A549 (cell line): ENCODE measurements around the gene TMEM129.

Source experiments
- HOXA7 ChIP-seq: fragments of 250-450 bp; sonication (Bioruptor Pico); IDR thresholded peaks from 2 replicates; pipeline ENCODE4 v1.5.0; 2020; ENCODE audit warnings: mild to moderate bottlenecking, moderate library complexity
- TF ChIP-seq, protein P1 (sequence below): fragments of 200-600 bp; sonication (generic); IDR thresholded peaks from 2 replicates; pipeline ENCODE4 v1.6.1; 2016; ENCODE audit warnings: antibody characterized with exemption, mild to moderate bottlenecking, moderate library complexity

DNA sequence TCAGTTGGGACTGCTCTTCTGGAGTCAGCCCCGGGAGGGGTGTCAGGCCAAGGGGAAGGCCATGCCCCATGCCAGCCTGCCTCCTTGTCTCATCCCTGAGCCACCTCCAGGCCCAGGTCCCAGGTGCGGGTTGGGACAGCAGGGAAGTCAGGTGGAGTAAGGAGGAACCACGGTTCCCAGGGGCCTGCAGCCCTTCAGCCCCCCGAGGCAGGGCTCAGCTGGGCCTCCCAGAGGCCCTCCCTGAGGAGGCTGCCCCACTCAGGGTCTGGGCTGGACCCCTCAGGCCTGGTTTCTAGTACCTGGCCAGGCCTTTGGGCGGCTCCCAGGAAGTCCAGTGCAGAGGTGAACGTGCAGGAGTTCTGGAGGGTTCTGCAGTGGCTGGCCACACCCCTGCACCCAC is 48.6 kb upstream of the TMEM129 start:
- TF ChIP-seq, protein P1, sequence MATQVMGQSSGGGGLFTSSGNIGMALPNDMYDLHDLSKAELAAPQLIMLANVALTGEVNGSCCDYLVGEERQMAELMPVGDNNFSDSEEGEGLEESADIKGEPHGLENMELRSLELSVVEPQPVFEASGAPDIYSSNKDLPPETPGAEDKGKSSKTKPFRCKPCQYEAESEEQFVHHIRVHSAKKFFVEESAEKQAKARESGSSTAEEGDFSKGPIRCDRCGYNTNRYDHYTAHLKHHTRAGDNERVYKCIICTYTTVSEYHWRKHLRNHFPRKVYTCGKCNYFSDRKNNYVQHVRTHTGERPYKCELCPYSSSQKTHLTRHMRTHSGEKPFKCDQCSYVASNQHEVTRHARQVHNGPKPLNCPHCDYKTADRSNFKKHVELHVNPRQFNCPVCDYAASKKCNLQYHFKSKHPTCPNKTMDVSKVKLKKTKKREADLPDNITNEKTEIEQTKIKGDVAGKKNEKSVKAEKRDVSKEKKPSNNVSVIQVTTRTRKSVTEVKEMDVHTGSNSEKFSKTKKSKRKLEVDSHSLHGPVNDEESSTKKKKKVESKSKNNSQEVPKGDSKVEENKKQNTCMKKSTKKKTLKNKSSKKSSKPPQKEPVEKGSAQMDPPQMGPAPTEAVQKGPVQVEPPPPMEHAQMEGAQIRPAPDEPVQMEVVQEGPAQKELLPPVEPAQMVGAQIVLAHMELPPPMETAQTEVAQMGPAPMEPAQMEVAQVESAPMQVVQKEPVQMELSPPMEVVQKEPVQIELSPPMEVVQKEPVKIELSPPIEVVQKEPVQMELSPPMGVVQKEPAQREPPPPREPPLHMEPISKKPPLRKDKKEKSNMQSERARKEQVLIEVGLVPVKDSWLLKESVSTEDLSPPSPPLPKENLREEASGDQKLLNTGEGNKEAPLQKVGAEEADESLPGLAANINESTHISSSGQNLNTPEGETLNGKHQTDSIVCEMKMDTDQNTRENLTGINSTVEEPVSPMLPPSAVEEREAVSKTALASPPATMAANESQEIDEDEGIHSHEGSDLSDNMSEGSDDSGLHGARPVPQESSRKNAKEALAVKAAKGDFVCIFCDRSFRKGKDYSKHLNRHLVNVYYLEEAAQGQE, result no peak
- no peak for TF ChIP-seq HOXA7 (CRISPR knock-in tag)
